RWPE2 (cell line): ENCODE measurements around the gene NDUFAB1.

Experiments used
- ATAC-seq: fragments of 200-7000 bp; cut with Tn5 transposase; 3 replicates; pipeline ENCODE4 v1.9.1; 2021; ENCODE audit warnings: low read depth
- DNase-seq: peaks from one replicate; pipeline ENCODE4 v3.0.0-alpha.2; 2020; ENCODE audit warnings: low spot score
- H3K27ac ChIP-seq: fragments of 450-650 bp; 2 replicates; pipeline ENCODE4 v1.5.1; 2017; ENCODE audit warnings: mild to moderate bottlenecking; ENCODE audit not compliant: poor library complexity, severe bottlenecking
- H3K27me3 ChIP-seq: fragments of 250-450 bp; sonication (Bioruptor Pico); 2 replicates; pipeline ENCODE4 v1.5.1; 2021; ENCODE audit warnings: mild to moderate bottlenecking, moderate library complexity; ENCODE audit not compliant: insufficient read depth, poor library complexity, severe bottlenecking
- H3K36me3 ChIP-seq: fragments of 250-450 bp; sonication (Bioruptor Pico); 2 replicates; pipeline ENCODE4 v1.5.1; 2020; ENCODE audit warnings: low read depth, mild to moderate bottlenecking, moderate library complexity
- H3K4me1 ChIP-seq: fragments of 250-450 bp; sonication (Bioruptor Pico); 2 replicates; pipeline ENCODE4 v1.5.1; 2021; ENCODE audit warnings: mild to moderate bottlenecking, moderate library complexity; ENCODE audit not compliant: insufficient read depth, poor library complexity, severe bottlenecking
- H3K4me3 ChIP-seq: fragments of 250-450 bp; sonication (Bioruptor Pico); 2 replicates; pipeline ENCODE4 v1.5.1; 2021; ENCODE audit warnings: mild to moderate bottlenecking, moderate library complexity; ENCODE audit not compliant: severe bottlenecking
- H3K9me3 ChIP-seq: fragments of 250-450 bp; sonication (Bioruptor Pico); 2 replicates; pipeline ENCODE4 v1.5.1; 2021; ENCODE audit warnings: mild to moderate bottlenecking, moderate library complexity; ENCODE audit not compliant: severe bottlenecking
- TF ChIP-seq, protein P1 (sequence below): fragments of 450-650 bp; IDR thresholded peaks from one replicate; pipeline ENCODE4 v1.5.1; 2017; ENCODE audit warnings: mild to moderate bottlenecking, moderate library complexity; ENCODE audit not compliant: poor library complexity, severe bottlenecking

The NDUFAB1 gene

DNA sequence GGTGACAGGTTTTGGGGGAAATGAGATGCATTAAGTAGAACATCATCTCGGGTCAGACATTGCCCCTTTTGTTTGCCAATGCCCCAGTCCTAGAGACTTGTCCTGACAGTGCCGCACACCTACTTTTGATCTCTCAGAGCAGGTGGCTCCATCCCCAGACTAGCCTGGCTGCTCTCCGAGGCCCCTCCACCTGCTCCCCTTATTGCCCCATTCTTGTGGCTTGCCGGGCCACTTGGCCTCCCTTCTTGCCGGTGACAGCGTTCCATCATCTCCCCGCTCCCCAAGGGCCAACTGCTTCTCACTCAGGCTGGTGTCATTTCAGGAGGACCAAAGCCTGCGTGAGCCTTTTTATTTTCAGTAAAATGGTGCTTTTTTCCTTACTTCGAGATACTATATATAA lies 23.7 kb downstream of the NDUFAB1 start:
- no peak for DNase-seq
- TF ChIP-seq, protein P1, sequence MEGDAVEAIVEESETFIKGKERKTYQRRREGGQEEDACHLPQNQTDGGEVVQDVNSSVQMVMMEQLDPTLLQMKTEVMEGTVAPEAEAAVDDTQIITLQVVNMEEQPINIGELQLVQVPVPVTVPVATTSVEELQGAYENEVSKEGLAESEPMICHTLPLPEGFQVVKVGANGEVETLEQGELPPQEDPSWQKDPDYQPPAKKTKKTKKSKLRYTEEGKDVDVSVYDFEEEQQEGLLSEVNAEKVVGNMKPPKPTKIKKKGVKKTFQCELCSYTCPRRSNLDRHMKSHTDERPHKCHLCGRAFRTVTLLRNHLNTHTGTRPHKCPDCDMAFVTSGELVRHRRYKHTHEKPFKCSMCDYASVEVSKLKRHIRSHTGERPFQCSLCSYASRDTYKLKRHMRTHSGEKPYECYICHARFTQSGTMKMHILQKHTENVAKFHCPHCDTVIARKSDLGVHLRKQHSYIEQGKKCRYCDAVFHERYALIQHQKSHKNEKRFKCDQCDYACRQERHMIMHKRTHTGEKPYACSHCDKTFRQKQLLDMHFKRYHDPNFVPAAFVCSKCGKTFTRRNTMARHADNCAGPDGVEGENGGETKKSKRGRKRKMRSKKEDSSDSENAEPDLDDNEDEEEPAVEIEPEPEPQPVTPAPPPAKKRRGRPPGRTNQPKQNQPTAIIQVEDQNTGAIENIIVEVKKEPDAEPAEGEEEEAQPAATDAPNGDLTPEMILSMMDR = no peak
- no peak for ATAC-seq
- no peaks in the 10 kb centered on the region for H3K4me1 ChIP-seq
- H3K4me3 ChIP-seq = no peak overlapping the region
- peaks cover 54% of the 10 kb centered on the region for H3K36me3 ChIP-seq
- no peaks in the 10 kb centered on the region for H3K9me3 ChIP-seq
- H3K27me3 ChIP-seq = no peaks in the 10 kb centered on the region
- no peak overlapping the region for H3K27ac ChIP-seq

DNA sequence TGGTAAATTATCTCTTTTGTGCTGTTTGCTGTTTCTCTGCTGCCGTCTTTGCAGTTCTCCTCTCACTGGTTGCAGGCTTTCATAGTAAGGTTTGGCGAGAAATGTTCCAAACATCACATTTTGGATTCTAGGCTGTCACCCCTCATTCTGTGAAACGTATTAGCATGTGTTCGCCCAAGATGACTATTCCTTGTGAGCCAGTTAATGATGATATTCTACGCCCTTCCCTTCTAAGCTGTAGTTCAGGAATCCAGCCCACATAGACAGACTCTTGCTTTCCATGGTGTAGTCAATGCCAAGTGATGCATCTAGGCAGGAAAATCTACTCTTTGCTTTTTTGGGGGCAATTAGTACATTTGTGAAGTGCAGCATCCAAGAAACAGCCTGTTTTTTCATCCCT lies 24.2 kb downstream of the NDUFAB1 start:
- ATAC-seq (no peak), DNase-seq (no peak)
- Histone ChIP-seq H3K27ac (no peak overlapping the region), H3K9me3 (no peaks in the 10 kb centered on the region), H3K4me1 (no peaks in the 10 kb centered on the region), H3K4me3 (no peak overlapping the region), H3K27me3 (no peaks in the 10 kb centered on the region), H3K36me3 (peaks cover 56% of the 10 kb centered on the region)
- TF ChIP-seq, protein P1 = no peak

DNA sequence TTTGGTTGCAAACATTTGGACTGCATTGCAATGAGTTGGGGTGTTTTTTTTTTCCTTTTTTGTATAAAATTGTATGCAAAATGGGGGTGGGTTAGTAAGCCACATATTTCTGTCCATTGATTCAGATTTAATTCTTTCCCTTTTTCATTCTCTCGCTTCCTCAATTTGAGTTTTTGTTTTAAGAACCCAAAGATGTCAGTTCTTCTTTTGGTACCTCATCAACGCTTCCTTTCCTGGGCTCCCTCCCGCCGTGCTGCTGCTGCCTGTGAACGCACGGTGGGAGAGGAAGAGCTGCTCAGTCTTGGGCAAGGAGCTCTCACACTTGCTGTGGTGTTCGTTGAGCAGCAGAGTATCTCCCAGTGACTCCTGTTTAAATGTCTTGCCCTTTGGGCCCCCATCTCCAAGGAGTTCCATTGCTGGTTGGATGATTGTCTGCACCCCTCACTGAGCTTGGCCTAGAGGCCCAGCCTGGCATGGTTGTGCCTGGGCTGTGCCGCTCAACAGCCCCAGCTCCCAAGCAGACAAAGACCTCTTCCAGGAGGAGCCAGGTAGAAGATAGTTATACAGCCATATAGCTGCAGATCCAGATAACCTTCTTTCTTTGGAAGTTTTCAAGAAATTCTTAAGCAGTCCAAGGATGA lies 25.0 kb downstream of the NDUFAB1 start:
- H3K27ac ChIP-seq = no peak overlapping the region
- no peaks in the 10 kb centered on the region for H3K4me1 ChIP-seq
- no peak overlapping the region for H3K4me3 ChIP-seq
- no peaks in the 10 kb centered on the region for H3K9me3 ChIP-seq
- no peaks in the 10 kb centered on the region for H3K27me3 ChIP-seq
- ATAC-seq (no peak), DNase-seq (no peak)
- TF ChIP-seq, protein P1 = no peak
- peaks cover 64% of the 10 kb centered on the region for H3K36me3 ChIP-seq

DNA sequence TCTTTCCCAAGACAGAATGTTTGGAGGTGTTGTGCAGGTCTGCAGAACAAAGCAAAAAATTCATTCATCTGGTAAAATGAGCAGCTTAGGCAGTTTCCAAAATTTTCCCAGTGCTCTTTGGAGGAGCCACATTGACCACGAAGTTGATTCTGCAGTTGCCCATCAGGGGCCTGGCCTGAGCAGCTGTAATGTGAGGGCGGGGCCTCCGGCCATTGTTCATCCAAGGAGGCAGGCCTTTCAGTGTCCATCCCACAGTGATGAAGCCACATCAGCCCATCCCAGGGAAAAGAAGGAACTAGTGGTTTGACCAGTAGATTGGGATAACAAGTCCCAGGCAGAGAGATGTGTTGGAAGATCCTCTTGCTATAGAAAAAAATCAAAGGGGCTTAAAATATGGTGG lies 28.5 kb downstream of the NDUFAB1 start:
- no peaks in the 10 kb centered on the region for H3K9me3 ChIP-seq
- H3K4me1 ChIP-seq = no peaks in the 10 kb centered on the region
- ATAC-seq (no peak), DNase-seq (no peak)
- peaks cover 79% of the 10 kb centered on the region for H3K36me3 ChIP-seq
- H3K27me3 ChIP-seq = no peaks in the 10 kb centered on the region
- H3K4me3 ChIP-seq = no peak overlapping the region
- TF ChIP-seq, protein P1 = no peak
- H3K27ac ChIP-seq = no peak overlapping the region

DNA sequence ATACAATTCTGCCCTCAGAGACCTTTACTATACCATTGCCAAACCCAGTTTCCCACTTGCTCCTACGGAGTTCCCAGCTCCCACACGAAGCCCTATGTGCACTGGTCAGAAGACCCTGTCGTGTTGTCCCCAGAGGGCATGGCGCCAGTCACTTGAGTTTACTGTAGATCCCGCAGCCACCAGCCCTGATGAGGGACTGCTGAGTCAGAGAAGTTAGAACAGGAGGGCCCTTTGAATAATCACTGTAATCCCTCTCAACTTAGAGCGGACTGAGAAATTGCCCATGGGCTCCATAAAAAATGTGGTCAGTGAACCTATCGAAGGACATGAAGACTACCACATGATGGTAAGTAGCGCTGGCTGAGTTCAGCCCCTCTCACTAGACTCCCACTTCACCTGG lies 29.4 kb downstream of the NDUFAB1 start:
- Histone ChIP-seq H3K4me3 (no peak overlapping the region), H3K9me3 (no peaks in the 10 kb centered on the region), H3K27ac (no peak overlapping the region), H3K27me3 (no peaks in the 10 kb centered on the region), H3K36me3 (peaks cover 81% of the 10 kb centered on the region), H3K4me1 (no peaks in the 10 kb centered on the region)
- no peak for DNase-seq
- TF ChIP-seq, protein P1 = no peak
- ATAC-seq = no peak
